DMS79 treated with DMSO at 0.1 percent for 48 hours (cell line): ENCODE data around the gene CDH4.

Experiments
- DNase-seq: peaks from one replicate; lab custom pipeline; 2025; lab: John Stamatoyannopoulos, UW

The CDH4 gene

DNA sequence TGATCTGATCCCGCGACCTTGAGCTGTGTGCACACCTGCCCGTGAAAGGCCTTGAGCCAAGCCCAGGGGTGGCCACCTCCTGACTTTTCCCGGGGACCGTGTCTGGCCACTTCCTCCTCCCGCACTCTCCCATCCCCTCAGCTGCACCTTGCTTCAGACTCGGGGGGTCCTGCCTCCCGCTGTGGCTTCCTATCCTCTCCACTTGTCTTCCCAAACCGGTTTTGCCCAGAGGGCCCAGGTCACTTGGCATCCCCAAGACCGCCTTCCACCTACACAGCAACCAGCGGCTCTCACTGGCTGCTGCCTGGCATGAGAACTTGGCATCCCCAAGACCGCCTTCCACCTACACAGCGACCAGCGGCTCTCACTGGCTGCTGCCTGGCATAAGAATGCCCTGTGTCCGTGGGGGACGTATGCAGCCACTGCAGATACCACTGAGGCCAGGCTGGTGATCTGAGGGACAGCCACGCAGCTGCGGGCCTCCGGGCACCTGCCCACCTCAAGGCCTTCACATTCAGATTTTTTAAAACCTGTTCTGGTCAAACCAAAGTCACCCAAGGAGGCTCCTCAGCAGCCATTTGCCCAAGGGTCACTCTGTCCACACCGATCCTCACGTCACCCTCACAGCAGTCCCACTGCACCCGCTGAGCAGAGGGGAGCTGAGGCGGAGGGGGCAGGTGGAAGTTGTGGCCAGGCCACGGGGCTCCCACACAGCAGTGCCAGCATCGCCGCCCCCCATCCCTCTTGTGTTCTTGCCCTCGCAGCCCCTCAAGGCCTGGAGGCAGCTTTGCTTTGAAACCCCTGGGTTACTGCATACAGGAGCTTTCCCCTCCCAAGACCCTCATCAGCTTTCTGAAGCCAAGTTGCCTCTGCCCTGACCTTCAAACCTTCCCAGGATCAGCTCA, 568.1 kb downstream of the CDH4 start:
- DNase-seq = no peak

DNA sequence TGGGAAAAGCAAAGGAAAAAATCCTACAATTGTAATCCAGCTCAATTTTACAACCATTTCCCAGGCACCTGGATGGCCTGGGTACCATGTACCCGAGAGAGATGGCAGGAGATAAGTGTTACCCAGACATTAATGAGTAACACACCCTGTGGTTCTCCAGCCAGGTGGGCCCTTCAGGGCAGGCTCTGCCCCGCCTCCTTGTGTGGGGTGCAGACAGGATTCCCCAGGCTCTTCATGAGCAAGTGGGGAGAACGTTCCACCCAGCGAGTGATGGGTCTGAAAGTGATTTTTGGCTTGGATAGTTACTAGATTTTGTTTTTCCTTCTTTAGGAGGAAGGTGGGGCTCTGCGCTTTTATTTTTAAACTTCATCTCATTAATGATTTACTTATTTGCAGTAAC, 569.7 kb downstream of the CDH4 start:
- DNase-seq = no peak

DNA sequence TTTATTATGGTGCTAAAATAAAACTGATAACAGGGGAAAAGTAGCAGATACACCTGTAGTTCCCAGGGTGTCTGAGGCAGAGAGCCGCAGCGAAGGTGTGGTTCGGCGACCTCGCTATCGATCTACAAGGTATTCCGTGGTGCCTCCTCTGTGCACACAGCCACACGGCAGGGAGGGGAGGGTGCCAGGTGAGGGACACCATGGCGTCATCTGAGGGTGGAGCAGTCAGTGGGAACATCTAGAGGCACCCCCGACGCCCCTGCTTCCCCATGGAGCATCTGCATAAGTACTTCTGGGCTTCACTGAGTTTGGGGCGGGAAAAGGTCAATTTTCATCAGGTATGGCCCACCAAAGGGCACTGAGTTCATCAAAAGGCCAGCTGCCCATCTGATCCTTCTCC, 570.3 kb downstream of the CDH4 start:
- DNase-seq = no peak

DNA sequence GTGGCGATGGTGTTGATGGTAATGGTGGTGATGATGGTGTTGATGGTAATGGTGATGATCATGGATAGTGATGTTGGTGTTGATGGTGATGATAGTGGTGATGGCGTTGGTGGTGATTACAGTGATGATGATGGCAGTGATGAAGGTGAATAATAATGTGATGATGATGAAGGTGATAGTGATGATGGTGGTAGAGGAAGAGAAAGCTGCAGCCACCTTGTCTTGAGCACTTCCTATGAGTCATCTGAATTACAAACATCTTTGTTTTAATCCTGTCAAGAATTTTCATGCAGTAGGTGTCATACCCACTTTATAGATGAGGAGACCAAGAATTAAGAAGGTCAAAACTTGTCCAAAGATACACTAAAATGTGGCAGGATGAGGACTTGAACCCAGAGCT, 571.2 kb downstream of the CDH4 start:
- DNase-seq = no peak

DNA sequence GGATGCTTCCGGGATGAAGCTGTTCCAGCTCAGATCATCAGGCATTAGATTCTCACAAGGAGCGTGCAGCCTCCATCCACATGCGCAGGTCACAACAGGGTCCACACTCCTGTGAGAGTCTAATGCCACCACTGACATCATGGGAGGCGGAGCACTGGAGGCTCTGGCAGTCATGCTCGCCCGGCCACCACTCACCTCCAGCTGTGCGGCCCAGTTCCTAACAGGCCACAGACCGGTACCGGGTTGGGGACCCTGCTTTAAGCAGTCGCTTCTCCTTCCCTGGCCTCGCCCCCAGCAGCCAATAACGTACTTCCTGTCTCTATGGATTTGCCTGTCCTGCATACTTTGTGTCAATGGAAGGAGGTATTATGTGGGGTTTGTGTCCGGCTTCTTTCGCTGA, 576.8 kb downstream of the CDH4 start:
- no peak for DNase-seq

DNA sequence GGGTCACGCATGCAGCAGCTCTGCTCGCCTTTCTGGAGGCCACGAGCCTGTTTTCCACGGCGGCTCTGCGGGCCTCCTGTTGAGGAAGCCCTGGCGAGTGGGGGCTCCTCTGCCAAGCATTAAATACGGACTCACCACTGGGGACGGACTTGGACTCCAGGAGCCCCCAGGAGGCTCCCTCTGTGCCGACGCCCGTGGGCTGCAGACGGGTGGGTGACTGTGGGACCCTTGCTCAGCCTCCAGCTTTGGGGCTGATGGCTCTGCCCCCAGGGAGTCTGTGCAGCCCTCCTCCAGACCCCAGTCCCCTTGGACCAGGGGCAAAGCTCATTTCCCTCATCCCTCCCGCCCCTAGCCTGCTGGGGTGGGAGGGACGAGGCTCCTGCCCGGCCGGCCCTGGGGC, 577.5 kb downstream of the CDH4 start:
- no peak for DNase-seq

DNA sequence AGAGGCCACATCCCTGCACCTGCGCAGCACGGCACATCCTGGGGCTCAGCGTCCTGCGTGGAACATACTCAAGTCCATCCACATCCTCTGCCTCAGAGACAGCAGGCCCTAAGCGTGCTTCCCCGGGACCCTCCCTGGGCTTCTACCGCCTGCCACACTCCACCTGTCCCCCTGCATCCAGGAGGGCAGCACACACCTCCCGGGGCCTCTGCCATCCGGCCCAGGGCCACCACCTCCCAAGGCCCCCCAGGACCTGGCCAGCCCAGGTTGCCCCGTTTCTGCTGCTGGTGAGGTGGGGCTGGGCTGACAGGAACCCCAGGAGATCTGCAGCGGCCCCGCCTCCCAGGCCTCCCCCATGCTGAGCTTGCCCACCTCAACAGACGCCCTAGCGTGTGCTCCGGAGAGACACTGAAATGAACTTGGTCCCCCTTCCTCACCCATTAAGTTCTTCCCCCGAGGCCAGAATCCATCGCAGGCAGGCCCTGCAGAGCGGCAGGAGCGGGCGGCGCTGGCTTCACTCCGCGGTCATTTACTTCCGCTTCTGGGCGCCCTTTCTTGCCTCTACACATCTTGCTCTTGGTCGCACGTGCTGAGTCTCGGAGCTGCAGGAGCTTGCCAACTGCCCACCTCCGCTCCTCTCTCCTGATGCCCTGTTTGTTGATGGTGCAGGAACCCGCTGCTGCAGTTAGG, 578.3 kb downstream of the CDH4 start:
- no peak for DNase-seq

DNA sequence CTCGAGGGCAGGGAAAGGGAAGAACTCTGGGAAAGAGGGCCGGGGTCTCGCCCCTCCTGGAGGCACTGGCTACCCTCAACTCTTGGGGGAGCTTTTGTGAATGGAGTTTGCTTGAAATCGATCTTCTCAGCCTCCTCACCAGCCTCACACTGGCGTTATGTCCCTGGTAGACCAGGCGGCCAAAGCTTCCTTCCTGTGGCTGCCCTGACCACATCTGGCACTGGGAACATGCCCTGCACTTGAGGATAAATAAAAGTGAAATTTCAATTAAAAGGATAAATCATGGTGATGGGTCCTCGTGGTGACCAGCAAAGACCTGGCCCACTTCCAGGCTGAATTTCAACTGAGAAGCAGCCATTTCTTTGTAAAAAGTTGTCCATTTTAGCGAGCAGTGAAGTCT, 578.9 kb downstream of the CDH4 start:
- DNase-seq = no peak

DNA sequence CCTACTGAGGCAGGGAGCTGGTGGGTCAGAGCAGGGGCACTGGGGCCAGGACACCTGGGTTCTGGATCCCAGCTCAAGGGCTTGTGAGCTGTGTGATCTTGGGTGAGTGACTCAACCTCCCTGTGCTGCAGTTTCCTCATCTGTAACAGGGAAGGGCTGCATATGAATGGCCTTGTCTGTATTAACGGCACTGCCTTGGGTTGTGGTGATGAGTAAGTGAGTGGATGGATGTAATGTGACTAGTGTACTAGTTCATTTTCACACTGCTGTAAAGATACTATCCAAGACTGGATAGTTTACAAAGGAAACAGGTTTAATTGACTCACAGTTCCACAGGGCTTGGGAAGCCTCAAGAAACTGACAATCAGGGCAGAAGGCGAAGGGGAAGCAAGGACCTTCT, 580.1 kb downstream of the CDH4 start:
- no peak for DNase-seq

DNA sequence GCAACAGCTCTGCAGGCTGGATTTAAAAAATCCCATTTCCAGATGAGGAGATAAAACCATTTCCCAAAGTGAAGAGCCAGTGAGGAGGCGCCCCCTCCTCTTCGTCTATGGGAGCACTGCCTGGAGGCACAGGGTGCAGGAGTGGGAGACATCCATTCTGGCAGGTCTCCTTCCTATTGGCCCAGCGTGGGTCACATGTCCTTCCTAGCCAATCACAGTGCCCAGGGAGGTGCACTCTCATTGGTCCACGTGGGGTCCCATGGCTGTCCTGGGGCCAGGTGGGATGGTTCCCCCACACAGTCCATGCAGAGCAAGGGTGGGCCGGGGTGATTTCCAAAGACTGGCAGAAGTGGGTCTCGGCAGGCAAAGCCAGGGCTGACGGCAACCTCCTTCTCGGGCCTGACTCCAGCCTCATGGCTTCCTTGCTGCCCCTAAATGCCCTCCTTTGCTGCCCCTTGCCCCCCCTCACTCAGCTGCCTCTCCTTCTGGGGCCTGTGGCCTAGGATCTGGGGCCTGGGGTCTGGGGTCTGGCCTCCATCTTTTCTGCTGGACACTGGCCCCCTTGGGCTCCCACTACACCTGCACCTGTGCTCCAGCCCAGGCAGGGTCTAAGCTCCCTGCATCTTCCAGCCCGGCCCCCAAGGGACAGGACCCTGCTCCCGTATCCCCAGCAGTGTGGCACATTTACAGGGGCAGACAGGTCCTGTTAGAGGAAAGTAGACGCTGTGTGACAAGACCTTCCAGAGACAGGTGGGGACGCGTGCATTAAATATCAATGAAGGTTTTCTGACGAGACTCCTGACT, 581.9 kb downstream of the CDH4 start:
- DNase-seq = no peak

DNA sequence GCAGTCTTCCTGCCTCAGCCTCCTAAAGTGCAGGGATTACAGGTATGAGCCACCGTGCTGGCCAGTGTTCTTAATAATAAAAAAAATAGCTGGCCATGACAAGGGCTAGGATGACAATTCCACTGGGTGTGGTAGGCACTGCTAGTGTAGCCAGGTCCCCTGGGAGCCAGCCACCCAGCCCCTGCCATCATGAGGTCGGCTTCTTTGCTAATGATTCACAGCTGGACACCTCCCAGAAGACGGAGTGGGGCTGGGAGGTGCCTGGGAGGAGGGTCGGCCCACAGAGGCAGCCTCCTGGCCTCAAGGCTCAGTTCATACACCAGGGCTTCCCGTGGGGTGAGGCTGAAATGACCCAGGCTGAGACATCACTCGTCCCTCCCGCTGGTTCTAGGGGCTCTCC, 583.2 kb downstream of the CDH4 start:
- no peak for DNase-seq

DNA sequence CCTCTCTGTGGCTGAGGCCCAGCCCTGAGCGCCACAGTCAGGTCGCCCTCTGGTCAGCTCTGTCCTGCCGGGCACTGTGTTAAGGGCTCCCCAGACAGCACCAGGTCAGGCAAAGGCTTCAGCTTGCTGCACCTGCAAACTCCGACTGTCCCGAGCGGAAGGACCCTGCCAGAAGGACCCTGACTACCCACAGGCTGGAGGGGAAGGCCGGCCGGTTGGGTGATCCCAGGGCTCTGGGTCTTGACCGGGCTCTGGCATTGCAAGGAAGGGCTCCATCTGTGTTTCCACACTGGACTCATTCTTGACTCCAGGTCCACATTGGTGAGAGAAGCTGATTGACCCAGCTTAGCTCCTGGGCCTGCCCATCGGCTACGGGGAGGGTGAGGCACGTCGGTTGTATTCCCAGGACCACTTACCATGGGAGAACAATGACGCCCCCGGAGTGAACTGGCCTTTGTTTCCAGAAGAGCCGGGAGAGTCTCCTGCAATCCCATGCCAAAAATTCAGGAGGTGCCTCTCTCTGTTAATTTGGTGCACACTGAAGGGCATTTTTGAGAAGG, 583.8 kb downstream of the CDH4 start:
- DNase-seq = no peak

DNA sequence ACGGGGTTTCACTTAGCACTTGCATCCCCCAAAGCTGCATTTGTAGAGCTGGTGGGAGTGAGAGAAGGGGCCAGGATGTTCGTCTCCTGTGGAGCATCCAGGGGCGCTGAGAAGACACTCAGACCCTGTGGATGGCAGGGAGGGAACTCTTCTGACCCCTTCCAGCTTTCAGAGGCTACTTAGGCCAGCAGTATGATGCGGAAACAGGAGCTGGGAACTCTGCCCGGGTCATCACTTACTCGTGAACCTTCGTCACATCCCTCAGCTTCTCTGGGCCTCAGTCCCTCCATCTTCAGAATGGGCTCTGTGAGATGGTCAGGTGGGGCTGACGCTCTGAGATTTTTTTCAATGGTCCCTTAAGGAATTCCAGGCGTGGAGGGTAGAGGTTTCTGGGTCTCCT, 585.1 kb downstream of the CDH4 start:
- no peak for DNase-seq

DNA sequence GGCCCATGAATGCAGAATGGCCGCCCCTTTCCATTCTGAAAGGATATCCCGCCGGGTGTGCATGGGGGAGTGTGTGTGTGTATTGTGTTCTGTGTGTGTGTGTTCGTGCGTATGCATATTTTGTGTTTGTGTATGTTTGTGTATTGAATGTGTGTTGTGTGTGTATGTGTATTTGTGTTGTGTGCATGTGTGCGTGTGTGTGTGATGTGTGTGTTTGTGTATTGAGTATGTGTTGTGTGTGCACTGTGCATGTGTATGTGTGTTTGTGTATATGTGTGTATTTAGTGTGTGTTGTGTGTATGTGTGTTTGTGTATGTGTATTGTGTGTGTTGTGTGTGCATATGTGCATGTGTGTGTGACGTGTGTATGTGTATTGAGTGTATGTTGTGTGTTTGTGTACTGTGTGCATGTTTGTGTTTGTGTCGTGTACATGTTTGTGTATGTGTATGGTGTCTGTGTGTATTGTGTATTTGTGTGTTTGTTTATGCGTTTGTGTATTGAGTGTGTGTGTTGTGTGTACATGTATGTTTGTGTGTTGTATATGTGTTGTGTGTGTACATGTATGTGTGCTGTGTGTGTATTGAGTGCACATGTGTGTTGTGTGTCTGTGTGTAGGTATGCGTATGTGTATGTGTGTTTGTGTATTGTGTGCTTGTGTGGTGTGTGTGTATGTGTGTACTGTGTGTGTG, 587.3 kb downstream of the CDH4 start:
- DNase-seq = no peak

DNA sequence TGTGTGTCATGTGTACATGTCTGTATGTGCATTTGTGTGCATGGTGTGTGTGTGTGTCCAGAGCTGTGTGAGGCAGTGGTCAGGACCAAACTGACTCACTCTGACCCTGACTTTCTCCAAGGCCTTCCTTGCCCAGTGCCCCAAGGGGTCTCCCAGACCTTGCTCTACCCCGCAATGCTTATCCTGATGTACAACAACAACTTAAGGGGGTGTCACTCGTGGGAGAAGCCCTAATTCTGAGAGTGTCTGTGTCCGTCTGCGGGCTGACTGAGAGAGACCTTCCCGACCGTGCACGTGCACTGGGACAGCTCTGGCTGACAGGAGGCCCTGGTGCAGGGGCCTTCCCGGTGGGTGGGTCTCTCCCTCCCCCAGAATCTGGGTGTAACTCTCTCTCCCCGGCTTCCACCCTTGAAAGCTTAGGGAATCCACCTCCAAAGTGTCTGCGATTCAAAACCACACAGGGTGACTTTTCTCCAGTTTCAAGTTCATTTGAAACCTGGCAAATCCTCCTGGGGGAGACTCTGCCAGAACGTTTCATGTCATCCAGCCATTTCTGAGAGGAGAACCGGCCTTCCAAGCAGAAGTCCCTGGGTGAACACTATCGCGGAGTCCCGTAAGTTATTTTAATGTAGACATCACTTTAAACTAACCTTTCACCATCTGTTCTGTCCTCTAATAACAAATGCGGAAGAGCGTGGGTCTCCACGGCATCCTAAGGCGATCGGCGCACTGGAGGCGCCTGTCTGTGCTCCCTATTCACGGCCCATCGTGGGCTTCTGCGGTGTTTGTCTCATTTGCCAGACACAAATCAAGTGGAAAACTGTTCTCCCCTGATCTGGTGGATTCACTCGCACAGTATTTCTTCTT, 588.1 kb downstream of the CDH4 start:
- no peak for DNase-seq

DNA sequence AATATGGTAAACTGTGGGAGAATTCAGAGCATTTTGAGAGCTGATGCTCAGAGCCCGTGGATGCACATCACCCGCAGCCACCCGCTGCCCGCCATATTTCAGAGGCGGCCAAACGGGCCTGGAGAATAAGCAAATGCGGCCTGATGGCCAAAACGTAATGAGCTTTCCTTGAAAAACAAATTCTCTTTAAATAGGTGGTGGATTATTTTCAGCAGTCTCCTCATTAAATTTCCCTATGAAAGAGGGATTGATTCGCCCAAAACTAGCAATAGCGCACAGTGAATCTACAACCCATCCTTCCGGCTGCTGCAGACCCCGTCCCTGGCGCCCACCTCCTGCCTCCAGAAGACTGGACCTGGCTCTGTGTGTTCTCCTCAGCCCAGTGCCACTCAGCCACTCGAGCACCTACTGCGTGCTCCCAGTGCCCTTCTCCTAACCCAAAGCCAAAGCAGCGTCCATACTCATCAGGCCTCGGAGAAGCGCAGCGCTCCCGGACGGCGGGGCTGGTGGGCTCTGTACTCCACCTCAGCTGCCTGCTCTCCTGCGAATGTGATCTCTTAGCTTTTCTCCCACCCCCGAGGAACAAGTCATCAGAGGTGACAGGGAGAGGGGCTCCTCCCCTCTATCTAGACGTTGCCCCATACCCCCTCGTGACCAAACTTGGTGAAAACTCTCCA, 588.9 kb downstream of the CDH4 start:
- DNase-seq = no peak

DNA sequence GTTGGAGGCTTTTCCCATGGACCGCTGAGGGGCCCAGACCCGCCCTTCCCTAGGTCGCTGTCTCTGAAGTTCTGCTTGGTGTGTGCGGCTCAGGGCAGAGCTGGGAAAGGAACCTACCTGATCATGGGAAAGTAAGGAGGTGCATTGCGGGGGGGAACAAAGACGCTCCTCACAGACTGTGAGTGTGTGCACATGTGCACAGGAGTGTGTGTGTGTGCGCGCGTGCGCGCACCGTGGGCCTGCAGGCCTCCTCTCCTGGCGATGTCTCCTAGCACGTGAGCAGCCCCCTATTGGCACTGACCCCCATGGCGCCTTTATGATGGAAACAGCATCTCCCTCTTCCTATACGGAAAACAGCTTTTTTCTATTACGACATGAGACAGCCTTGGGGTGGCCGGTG, 589.5 kb downstream of the CDH4 start:
- DNase-seq = no peak

DNA sequence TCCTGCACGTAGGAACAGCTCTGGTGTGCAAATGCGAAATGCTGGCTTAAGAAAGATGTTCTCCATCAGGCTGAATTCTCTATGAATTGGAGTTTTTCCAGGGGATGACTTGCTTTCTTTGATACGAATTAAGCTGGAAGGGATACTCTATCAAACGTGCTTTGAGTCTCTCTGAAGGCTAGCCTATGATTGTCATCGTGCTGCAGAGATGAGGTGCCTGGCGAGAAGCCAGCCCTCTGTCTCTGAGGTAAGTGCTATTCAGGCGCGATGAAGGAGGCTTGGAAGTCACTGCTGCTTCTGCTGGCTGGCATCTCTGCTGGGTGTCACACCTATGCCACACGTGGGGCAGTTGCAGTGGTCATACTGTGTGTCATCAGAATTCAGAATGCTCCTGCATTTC, 589.9 kb downstream of the CDH4 start:
- DNase-seq = peak; percentile 54

DNA sequence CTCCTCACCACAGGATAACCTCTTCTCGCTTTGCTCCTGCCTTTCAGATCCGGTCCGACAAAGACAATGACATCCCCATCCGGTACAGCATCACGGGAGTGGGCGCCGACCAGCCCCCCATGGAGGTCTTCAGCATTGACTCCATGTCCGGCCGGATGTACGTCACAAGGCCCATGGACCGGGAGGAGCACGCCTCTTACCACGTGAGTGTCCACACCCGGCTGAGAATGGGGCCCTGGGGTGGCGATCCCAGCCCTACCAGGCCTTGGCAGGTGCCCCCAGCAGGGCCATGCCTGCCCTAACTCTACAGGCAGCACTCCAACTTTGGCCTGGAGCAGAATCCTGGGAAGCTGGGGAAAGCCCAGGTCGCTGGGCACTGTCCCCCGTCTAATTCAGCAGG, 592.6 kb downstream of the CDH4 start:
- DNase-seq = no peak

DNA sequence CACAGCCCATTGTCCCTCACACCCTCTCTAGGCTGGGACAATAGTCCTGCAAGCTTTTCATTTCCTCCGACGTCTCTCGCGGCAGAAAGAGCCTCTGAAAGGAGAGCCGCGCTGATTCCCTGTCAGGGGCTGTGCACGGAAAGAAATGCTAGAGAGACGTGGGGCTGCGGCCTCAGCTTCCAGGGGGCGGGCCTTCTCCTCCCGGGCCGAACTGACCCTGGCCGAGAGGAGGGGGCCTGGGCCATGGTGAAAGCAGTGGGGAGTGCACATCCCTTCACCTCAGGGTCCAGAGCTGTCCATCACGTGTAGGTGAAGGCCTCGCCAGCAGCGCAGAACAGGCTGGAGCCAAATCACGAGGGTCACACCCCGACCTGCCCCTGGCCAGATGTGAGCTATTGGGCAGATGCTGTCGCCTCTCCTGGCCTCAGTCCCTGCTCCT, 593.2 kb downstream of the CDH4 start:
- DNase-seq = no peak
